IMR-90 (cell line): ENCODE data around the gene GLRX5. TPM values are rescaled to one million over a fixed set of nuclear protein-coding genes. Genes with fewer than 3 reads are reported as not detected.

Experiments used
- ATAC-seq: fragments of 200-7000 bp; cut with Tn5 transposase; 2 replicates; pipeline ENCODE4 v1.9.1; 2020; ENCODE audit warnings: low read depth, mild to moderate bottlenecking, moderate library complexity
- BruUV-seq: library from RNA; stranded (reverse); fragments of 400-500 nt; replicated peaks from 2 replicates; lab custom pipeline; 2021; lab: Mats Ljungman, UMichigan
- CTCF ChIA-PET: fragments of 300-600 bp; formaldehyde crosslinking; extraction: SDS; loops from one replicate; lab custom pipeline; 2021; ENCODE audit warnings: antibody characterized with exemption; lab: Yijun Ruan, JAX
- POLR2A ChIA-PET: fragments of 300-600 bp; sonication (Branson Sonifier 250); formaldehyde crosslinking; loops from one replicate; lab custom pipeline; 2022; ENCODE audit warnings: antibody characterized with exemption; ENCODE audit not compliant: unreplicated experiment; lab: Charles Lee
- DNase-seq: peaks from one replicate; pipeline ENCODE4 v3.0.0; 2013
- H2AFZ ChIP-seq: replicated peaks from 2 replicates; pipeline ENCODE3; 2013; ENCODE audit warnings: low read length, mild to moderate bottlenecking; ENCODE audit not compliant: poor library complexity
- H2AK5ac ChIP-seq: 2 replicates; pipeline ENCODE4 v1.6.1; 2013; ENCODE audit warnings: low read depth, low read length, inconsistent platforms
- H2AK9ac ChIP-seq: replicated peaks from 2 replicates; pipeline ENCODE3; 2013; ENCODE audit warnings: mild to moderate bottlenecking, low read depth, low read length, moderate library complexity; ENCODE audit not compliant: poor library complexity
- H2BK120ac ChIP-seq: 2 replicates; pipeline ENCODE4 v1.6.1; 2013; ENCODE audit warnings: low read depth, low read length, inconsistent platforms
- H2BK15ac ChIP-seq: 3 replicates; pipeline ENCODE4 v1.6.1; 2013; ENCODE audit warnings: low read depth, low read length, inconsistent platforms
- H2BK20ac ChIP-seq: 2 replicates; pipeline ENCODE4 v1.6.1; 2013; ENCODE audit warnings: low read depth, mild to moderate bottlenecking, inconsistent platforms, low read length, moderate library complexity
- H2BK5ac ChIP-seq: 2 replicates; pipeline ENCODE4 v1.6.1; 2013; ENCODE audit warnings: mild to moderate bottlenecking, low read depth, low read length, inconsistent platforms; ENCODE audit not compliant: poor library complexity, severe bottlenecking
- H3K14ac ChIP-seq: replicated peaks from 2 replicates; pipeline ENCODE4 v1.6.1; 2013; ENCODE audit warnings: low read depth, low read length, inconsistent platforms
- H3K18ac ChIP-seq: 2 replicates; pipeline ENCODE4 v1.6.1; 2013; ENCODE audit warnings: low read depth, low read length, control low read depth
- H3K23ac ChIP-seq: 2 replicates; pipeline ENCODE4 v1.6.1; 2013; ENCODE audit warnings: low read depth, low read length, inconsistent platforms
- H3K27ac ChIP-seq: 2 replicates; pipeline ENCODE4 v1.5.1; 2013; ENCODE audit warnings: mild to moderate bottlenecking, control low read depth, low read length; ENCODE audit not compliant: insufficient read depth
- H3K27me3 ChIP-seq: 2 replicates; pipeline ENCODE4 v1.6.1; 2013; ENCODE audit warnings: low read length; ENCODE audit not compliant: control insufficient read depth, insufficient read depth
- H3K36me3 ChIP-seq: 2 replicates; pipeline ENCODE4 v1.6.1; 2013; ENCODE audit warnings: low read length, mixed read lengths; ENCODE audit not compliant: control insufficient read depth, insufficient read depth
- H3K4ac ChIP-seq: 2 replicates; pipeline ENCODE4 v1.6.1; 2013; ENCODE audit warnings: low read depth, low read length, inconsistent platforms
- H3K4me1 ChIP-seq: 2 replicates; pipeline ENCODE4 v1.6.1; 2013; ENCODE audit warnings: low read length, mixed read lengths; ENCODE audit not compliant: control insufficient read depth, insufficient read depth
- H3K4me2 ChIP-seq: 2 replicates; pipeline ENCODE4 v1.6.1; 2013; ENCODE audit warnings: low read depth, mild to moderate bottlenecking, control low read depth, low read length, moderate library complexity
- H3K4me3 ChIP-seq: 2 replicates; pipeline ENCODE4 v1.5.1; 2013; ENCODE audit warnings: low read depth, mild to moderate bottlenecking, control low read depth, low read length, moderate library complexity; ENCODE audit not compliant: insufficient read depth
- H3K56ac ChIP-seq: 2 replicates; pipeline ENCODE4 v1.6.1; 2013; ENCODE audit warnings: low read length, inconsistent platforms; ENCODE audit not compliant: insufficient read depth; ENCODE audit errors: extremely low read depth
- H3K79me1 ChIP-seq, 2 experiments: 2 replicates each; pipeline ENCODE4 v1.6.1; 2013; ENCODE audit warnings: low read length in 2 of 2, inconsistent platforms in 1 of 2, low read depth in 1 of 2
- H3K9ac ChIP-seq: 2 replicates; pipeline ENCODE4 v1.6.1; 2013; ENCODE audit warnings: low read depth, low read length, control low read depth
- H3K9me1 ChIP-seq: 2 replicates; pipeline ENCODE4 v1.6.1; 2013; ENCODE audit warnings: low read length, inconsistent platforms; ENCODE audit not compliant: insufficient read depth
- H3K9me3 ChIP-seq: 2 replicates; pipeline ENCODE4 v1.6.1; 2013; ENCODE audit warnings: low read length; ENCODE audit not compliant: control insufficient read depth, insufficient read depth
- H4K20me1 ChIP-seq: 2 replicates; pipeline ENCODE4 v1.6.1; 2013; ENCODE audit warnings: low read length, inconsistent platforms; ENCODE audit not compliant: insufficient read depth
- H4K5ac ChIP-seq: 2 replicates; pipeline ENCODE4 v1.6.1; 2013; ENCODE audit warnings: mild to moderate bottlenecking, low read depth, low read length, control low read depth
- H4K8ac ChIP-seq, 2 experiments: 2 replicates each; pipeline ENCODE4 v1.6.1; 2013; ENCODE audit warnings: low read depth in 2 of 2, low read length in 2 of 2, control low read depth in 1 of 2, inconsistent platforms in 1 of 2
- H4K91ac ChIP-seq: 2 replicates; pipeline ENCODE4 v1.6.1; 2013; ENCODE audit warnings: low read depth, low read length, inconsistent platforms; ENCODE audit not compliant: insufficient read depth
- CEBPB ChIP-seq: IDR thresholded peaks from 2 replicates; pipeline ENCODE4 v1.6.1; 2012; ENCODE audit warnings: low read depth, low read length, improper control_type of control experiment
- FOS ChIP-seq: fragments of 150-350 bp; IDR thresholded peaks from 2 replicates; pipeline ENCODE4 v1.6.1; 2016; ENCODE audit warnings: low read depth, low read length
- MAFK ChIP-seq: IDR thresholded peaks from 2 replicates; pipeline ENCODE4 v1.6.1; 2012; ENCODE audit warnings: low read depth, low read length, improper control_type of control experiment
- MXI1 ChIP-seq: IDR thresholded peaks from 2 replicates; pipeline ENCODE4 v1.6.1; 2012; ENCODE audit warnings: low read depth, mild to moderate bottlenecking, low read length, moderate library complexity, borderline replicate concordance
- NFE2L2 ChIP-seq: fragments of 150-350 bp; IDR thresholded peaks from 2 replicates; pipeline ENCODE4 v1.6.1; 2016; ENCODE audit warnings: low read depth, mild to moderate bottlenecking, low read length
- POLR2A ChIP-seq: IDR thresholded peaks from 2 replicates; pipeline ENCODE4 v1.6.1; 2012; ENCODE audit warnings: mild to moderate bottlenecking, low read depth, low read length
- RCOR1 ChIP-seq: IDR thresholded peaks from 2 replicates; pipeline ENCODE4 v1.6.1; 2012; ENCODE audit warnings: mild to moderate bottlenecking, low read length, improper control_type of control experiment; ENCODE audit not compliant: insufficient replicate concordance
- RFX5 ChIP-seq: IDR thresholded peaks from 2 replicates; pipeline ENCODE4 v1.8.0; 2012; ENCODE audit warnings: low read depth, mild to moderate bottlenecking, low read length, moderate library complexity
- WGBS, 2 experiments: methylation state at CpG; one replicate each; pipeline versions ENCODE4 v1.1.5 to v1.1.7; 2013; ENCODE audit warnings: missing lambda C conversion rate in 2 of 2; ENCODE audit not compliant: insufficient read length in 1 of 2; ENCODE audit errors: extremely low coverage in 2 of 2; 5-methylcytosine and 5-hydroxymethylcytosine counted together
- dilution Hi-C: fragments of 300-500 bp; cut with HindIII; formaldehyde crosslinking; loops from one replicate; pipeline ENCODE4 v1.14.3; 2018; ENCODE audit warnings: low sequenced_read_pairs; ENCODE audit not compliant: unreplicated experiment
- in situ Hi-C: fragments of 300-500 bp; cut with MboI; formaldehyde crosslinking; loops from 3 replicates; pipeline ENCODE4 v1.14.3; 2019; ENCODE audit warnings: low sequenced_read_pairs, inconsistent platforms, mixed read lengths
- intact Hi-C: fragments of 100-400 bp; cut with micrococcal nuclease; formaldehyde crosslinking; loops from 2 replicates; pipeline ENCODE4 v1.10.0; 2022
- polyA plus RNA-seq, 3 experiments: library from polyadenylated mRNA; depleted of rRNA; stranded (reverse); fragments of >200 nt; gene quantifications; 2 replicates each; pipeline ENCODE4 v1.2.3, GENCODE V29; 2012; ENCODE audit warnings: low replicate concordance in 1 of 3
- total RNA-seq: library from RNA; depleted of rRNA; stranded (reverse); fragments of >200 nt; gene quantifications from 2 replicates; pipeline ENCODE4 v1.2.3, GENCODE V29; 2012
- TF ChIP-seq, protein P1 (sequence below): conservative IDR thresholded peaks from 2 replicates; pipeline ENCODE4 v1.5.1; 2012; ENCODE audit warnings: mild to moderate bottlenecking, low read depth, low read length, improper control_type of control experiment
- TF ChIP-seq, protein P2 (sequence below): fragments of 150-350 bp; IDR thresholded peaks from 2 replicates; pipeline ENCODE4 v1.6.1; 2016; ENCODE audit warnings: low read depth, mild to moderate bottlenecking, low read length, moderate library complexity, borderline replicate concordance
- TF ChIP-seq, protein P3 (sequence below): fragments of 150-350 bp; IDR thresholded peaks from 2 replicates; pipeline ENCODE4 v1.6.1; 2017; ENCODE audit warnings: mild to moderate bottlenecking, antibody characterized with exemption, low read length, low read depth

The GLRX5 gene
- total and polyA plus RNA-seq, 2 of the 4 experiments (the other 2 are of a cell fraction) = 32.4 to 40.4 TPM

DNA sequence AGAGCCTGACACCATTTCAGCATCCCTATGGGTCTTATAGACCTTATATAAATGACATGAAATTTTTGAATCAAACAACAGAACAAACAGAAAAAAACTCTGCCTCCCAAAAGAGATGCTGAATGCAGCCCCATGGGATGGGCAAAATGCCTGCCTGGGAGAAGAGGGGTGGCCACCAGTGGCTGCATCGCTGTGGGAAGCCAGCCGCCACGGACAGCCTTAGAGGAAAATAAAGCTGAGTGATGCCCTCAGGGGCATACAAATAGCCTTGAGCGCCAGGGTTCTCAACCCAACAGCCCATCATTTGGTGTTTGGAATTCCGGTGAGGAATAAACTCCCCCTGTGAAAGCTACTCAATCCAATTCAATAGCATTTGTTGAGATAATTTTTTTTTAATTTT lies 41.3 kb upstream of the GLRX5 start:
- H2BK120ac ChIP-seq = no peak overlapping the region
- H2BK5ac ChIP-seq = no peak overlapping the region
- H3K27me3 ChIP-seq = no peaks in the 10 kb centered on the region
- dilution Hi-C loops (no loop called here), intact Hi-C loops (no loop called here), in situ Hi-C loops (no loop called here)
- no peak overlapping the region for H4K91ac ChIP-seq
- H2BK20ac ChIP-seq = no peak overlapping the region
- TF ChIP-seq MAFK = no peak
- TF ChIP-seq RCOR1 = no peak
- TF ChIP-seq, protein P1, sequence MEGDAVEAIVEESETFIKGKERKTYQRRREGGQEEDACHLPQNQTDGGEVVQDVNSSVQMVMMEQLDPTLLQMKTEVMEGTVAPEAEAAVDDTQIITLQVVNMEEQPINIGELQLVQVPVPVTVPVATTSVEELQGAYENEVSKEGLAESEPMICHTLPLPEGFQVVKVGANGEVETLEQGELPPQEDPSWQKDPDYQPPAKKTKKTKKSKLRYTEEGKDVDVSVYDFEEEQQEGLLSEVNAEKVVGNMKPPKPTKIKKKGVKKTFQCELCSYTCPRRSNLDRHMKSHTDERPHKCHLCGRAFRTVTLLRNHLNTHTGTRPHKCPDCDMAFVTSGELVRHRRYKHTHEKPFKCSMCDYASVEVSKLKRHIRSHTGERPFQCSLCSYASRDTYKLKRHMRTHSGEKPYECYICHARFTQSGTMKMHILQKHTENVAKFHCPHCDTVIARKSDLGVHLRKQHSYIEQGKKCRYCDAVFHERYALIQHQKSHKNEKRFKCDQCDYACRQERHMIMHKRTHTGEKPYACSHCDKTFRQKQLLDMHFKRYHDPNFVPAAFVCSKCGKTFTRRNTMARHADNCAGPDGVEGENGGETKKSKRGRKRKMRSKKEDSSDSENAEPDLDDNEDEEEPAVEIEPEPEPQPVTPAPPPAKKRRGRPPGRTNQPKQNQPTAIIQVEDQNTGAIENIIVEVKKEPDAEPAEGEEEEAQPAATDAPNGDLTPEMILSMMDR = no peak
- no peak for TF ChIP-seq CEBPB
- TF ChIP-seq, protein P2, sequence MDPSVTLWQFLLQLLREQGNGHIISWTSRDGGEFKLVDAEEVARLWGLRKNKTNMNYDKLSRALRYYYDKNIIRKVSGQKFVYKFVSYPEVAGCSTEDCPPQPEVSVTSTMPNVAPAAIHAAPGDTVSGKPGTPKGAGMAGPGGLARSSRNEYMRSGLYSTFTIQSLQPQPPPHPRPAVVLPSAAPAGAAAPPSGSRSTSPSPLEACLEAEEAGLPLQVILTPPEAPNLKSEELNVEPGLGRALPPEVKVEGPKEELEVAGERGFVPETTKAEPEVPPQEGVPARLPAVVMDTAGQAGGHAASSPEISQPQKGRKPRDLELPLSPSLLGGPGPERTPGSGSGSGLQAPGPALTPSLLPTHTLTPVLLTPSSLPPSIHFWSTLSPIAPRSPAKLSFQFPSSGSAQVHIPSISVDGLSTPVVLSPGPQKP = no peak
- TF ChIP-seq NFE2L2 = no peak
- TF ChIP-seq FOS = no peak
- TF ChIP-seq, protein P3, sequence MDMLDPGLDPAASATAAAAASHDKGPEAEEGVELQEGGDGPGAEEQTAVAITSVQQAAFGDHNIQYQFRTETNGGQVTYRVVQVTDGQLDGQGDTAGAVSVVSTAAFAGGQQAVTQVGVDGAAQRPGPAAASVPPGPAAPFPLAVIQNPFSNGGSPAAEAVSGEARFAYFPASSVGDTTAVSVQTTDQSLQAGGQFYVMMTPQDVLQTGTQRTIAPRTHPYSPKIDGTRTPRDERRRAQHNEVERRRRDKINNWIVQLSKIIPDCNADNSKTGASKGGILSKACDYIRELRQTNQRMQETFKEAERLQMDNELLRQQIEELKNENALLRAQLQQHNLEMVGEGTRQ = no peak
- no peak for TF ChIP-seq RFX5
- TF ChIP-seq MXI1 = no peak
- TF ChIP-seq POLR2A = no peak
- no peak overlapping the region for H4K5ac ChIP-seq
- no peaks in the 10 kb centered on the region for H3K9me3 ChIP-seq
- no peak overlapping the region for H3K9ac ChIP-seq
- ChIA-PET POLR2A (no interaction called here), CTCF (interaction anchor here (1.0 kb wide), 1 partner anchor 11 kb away, joined by 3 read pairs; no protein-coding TSS in a partner anchor)
- BruUV-seq = no TSS peak
- H3K23ac ChIP-seq = no peak overlapping the region
- no CpG with 5 or more reads among the region's 5 CpGs for WGBS, 2 experiments
- no peak overlapping the region for H2BK15ac ChIP-seq
- H3K9me1 ChIP-seq = peaks cover 23% of the 10 kb centered on the region
- peaks cover 5% of the 10 kb centered on the region; the same call in 1 of the 2 replicates for H4K20me1 ChIP-seq
- H3K14ac ChIP-seq = no peak overlapping the region
- H3K36me3 ChIP-seq = no peaks in the 10 kb centered on the region
- ATAC-seq (no peak), DNase-seq (no peak)
- H3K4me3 ChIP-seq = no peak overlapping the region
- no peak overlapping the region for H3K18ac ChIP-seq
- peaks cover 18% of the 10 kb centered on the region for H3K4me1 ChIP-seq
- no peak overlapping the region for H4K8ac ChIP-seq
- H2AK9ac ChIP-seq = no peak overlapping the region
- H3K27ac ChIP-seq = no peak overlapping the region
- H3K4ac ChIP-seq = no peak overlapping the region
- H2AFZ ChIP-seq = no peak overlapping the region
- H3K4me2 ChIP-seq = no peak overlapping the region
- no peak overlapping the region; the same call in 1 of the 2 replicates for H3K56ac ChIP-seq
- H3K79me1 ChIP-seq = peaks cover 13 to 67% of the 10 kb centered on the region in 2 experiments; a peak in 3 of 4 replicates
- no peak overlapping the region for H2AK5ac ChIP-seq
